ENCODE data around the gene HNRNPC. TPM values are rescaled to one million over a fixed set of nuclear protein-coding genes. Genes with fewer than 3 reads are reported as not detected.
"Not testable (repeated sequence)": the region's sequence is repeated elsewhere in the genome, so short reads cannot be mapped to it uniquely, and the experiment has no call there.

Gene HNRNPC
- total and polyA plus RNA-seq, 9 donors = 425 to 593 (median 447) TPM

- H3K9me3 ChIP-seq (replicated peaks; ENCODE audit: control insufficient read depth, low read depth, low read length) = no peaks in the 10 kb centered on the region
- no peaks in the 10 kb centered on the region for H3K36me3 ChIP-seq (ENCODE audit: control insufficient read depth, insufficient read depth, low read length)
- H3K4me3 ChIP-seq (ENCODE audit: low read length) = no peak overlapping the region
- H3K4me1 ChIP-seq (ENCODE audit: control insufficient read depth, insufficient read depth, low read length) = peaks cover 3% of the 10 kb centered on the region
- peaks cover 2% of the 10 kb centered on the region for H3K27me3 ChIP-seq (ENCODE audit: control insufficient read depth, insufficient read depth, low read length)
- no peak for DNase-seq
- WGBS (ENCODE audit: insufficient coverage) = no CpG with 5 or more reads among the region's 3 CpGs
- peak overlapping the region; percentile 38 for H3K27ac ChIP-seq (ENCODE audit: low read length)
Observed at GRCh38 chr14:21307637-21308036, 38.4 kb upstream of the HNRNPC start.

DNA sequence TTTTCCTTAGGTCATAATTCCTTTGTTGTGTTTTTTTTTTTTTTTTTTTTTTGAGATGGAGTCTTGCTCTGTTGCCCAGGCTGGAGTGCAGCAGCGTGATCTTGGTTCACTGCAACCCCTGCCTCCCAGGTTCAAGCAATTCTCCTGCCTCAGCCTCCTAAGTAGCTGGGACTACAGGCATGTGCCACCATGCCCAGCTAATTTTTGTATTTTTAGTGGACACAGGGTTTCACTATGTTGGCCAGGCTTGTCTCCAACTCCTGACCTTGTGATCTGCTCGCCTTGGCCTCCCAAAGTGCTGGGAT, 33.5 kb upstream of the HNRNPC start:
- not testable (repeated sequence) for H3K27ac ChIP-seq (ENCODE audit: low read length); H3K4me1 ChIP-seq (ENCODE audit: control insufficient read depth, insufficient read depth, low read length); H3K36me3 ChIP-seq (ENCODE audit: control insufficient read depth, insufficient read depth, low read length); H3K4me3 ChIP-seq (ENCODE audit: low read length); DNase-seq; H3K9me3 ChIP-seq (replicated peaks; ENCODE audit: control insufficient read depth, low read depth, low read length)
- peaks cover 15% of the 10 kb centered on the region for H3K27me3 ChIP-seq (ENCODE audit: control insufficient read depth, insufficient read depth, low read length)
- 67% methylated on average over 1 of the region's 2 CpGs for WGBS (ENCODE audit: insufficient coverage)

DNA sequence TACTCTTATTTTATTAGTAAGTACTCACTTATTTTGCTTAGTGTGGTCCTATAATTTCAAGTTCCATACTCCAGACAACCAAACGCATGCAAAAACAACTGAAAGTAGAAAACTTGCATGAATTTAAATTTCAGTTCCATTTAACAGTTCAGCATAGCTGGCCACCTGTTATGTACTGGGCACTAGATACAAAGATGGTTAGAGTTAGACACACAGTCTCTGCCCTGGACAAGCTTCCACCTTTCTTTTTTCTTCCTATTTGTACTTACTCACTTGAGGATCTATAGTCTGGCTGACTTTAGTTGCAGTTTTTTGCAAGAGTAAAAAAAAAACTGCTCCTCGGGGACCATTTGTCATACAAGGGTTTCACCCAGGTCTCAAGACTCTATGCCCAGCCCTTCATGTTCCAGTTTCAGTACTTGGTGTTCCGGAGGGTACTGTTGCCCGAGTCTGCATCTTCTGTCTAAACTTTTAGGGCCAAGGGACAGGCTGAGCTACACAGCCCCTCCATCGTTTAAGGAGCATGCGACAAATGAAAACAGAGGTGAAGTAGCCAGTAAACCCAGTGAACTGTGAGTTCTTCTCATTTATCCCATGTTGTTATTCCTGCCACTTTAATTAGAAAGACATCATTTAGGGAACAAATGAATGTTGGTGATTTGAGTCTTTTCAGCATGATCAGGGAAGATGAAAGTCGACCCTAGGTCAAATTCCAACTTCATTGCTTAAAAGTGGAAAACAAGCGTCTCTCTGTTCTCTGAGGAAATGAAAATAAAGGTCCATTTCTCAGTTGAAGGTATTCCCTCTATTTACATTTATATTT, 33.0 kb upstream of the HNRNPC start:
- H3K27ac ChIP-seq (ENCODE audit: low read length) = no peak overlapping the region
- 68% methylated on average over 5 of the region's 8 CpGs for WGBS (ENCODE audit: insufficient coverage)
- DNase-seq = no peak

GRCh38 chr14:21300892-21301291, 31.6 kb upstream of the HNRNPC start:
- peak; percentile 5 for DNase-seq

More for the DNA sequence above, 33.0 kb upstream of the HNRNPC start:
- Histone ChIP-seq H3K9me3 (replicated peaks; ENCODE audit: control insufficient read depth, low read depth, low read length) (no peaks in the 10 kb centered on the region), H3K36me3 (ENCODE audit: control insufficient read depth, insufficient read depth, low read length) (no peaks in the 10 kb centered on the region), H3K4me3 (ENCODE audit: low read length) (no peak overlapping the region), H3K27me3 (ENCODE audit: control insufficient read depth, insufficient read depth, low read length) (peaks cover 15% of the 10 kb centered on the region), H3K4me1 (ENCODE audit: control insufficient read depth, insufficient read depth, low read length) (no peaks in the 10 kb centered on the region)

DNA sequence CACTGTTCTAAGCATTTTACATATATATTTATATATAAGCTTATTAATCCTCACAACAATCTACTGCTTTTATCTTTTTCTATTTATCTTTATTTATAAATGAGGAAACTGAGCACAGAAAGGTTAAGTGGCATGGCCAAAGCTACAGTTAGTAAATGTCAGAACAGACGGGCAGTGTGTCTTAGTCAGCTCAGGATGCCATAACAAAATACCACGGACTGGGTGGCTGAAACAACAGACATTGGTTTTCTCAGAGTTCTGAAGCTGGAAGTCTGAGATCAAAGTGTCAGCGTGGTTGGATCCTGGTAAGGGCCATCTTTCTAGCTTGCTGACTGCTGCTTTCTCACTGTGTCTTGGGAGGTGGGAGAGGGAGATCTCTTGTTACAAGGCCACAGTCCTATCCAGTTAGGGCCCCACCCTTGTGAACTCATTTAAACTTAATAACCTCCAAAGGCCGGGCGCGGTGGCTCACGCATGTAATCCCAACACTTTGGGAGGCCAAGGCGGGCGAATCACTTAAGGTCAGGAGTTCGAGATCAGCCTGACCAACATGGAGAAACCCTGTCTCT, 30.4 kb upstream of the HNRNPC start:
- H3K36me3 ChIP-seq (ENCODE audit: control insufficient read depth, insufficient read depth, low read length) = no peaks in the 10 kb centered on the region
- no peaks in the 10 kb centered on the region for H3K4me1 ChIP-seq (ENCODE audit: control insufficient read depth, insufficient read depth, low read length)
- H3K27me3 ChIP-seq (ENCODE audit: control insufficient read depth, insufficient read depth, low read length) = peaks cover 15% of the 10 kb centered on the region
- H3K4me3 ChIP-seq (ENCODE audit: low read length) = no peak overlapping the region
- no CpG with 5 or more reads among the region's 10 CpGs for WGBS (ENCODE audit: insufficient coverage)
- H3K9me3 ChIP-seq (replicated peaks; ENCODE audit: control insufficient read depth, low read depth, low read length) = no peaks in the 10 kb centered on the region
- DNase-seq = no peak
- H3K27ac ChIP-seq (ENCODE audit: low read length) = no peak overlapping the region

More at GRCh38 chr14:21300892-21301291, 31.6 kb upstream of the HNRNPC start:
- Histone ChIP-seq H3K9me3 (replicated peaks; ENCODE audit: control insufficient read depth, low read depth, low read length) (no peaks in the 10 kb centered on the region), H3K4me3 (ENCODE audit: low read length) (no peak overlapping the region), H3K36me3 (ENCODE audit: control insufficient read depth, insufficient read depth, low read length) (no peaks in the 10 kb centered on the region), H3K27me3 (ENCODE audit: control insufficient read depth, insufficient read depth, low read length) (peaks cover 15% of the 10 kb centered on the region), H3K4me1 (ENCODE audit: control insufficient read depth, insufficient read depth, low read length) (no peaks in the 10 kb centered on the region), H3K27ac (ENCODE audit: low read length) (no peak overlapping the region)
- 2% methylated on average over 29 of the region's 30 CpGs for WGBS (ENCODE audit: insufficient coverage)

DNA sequence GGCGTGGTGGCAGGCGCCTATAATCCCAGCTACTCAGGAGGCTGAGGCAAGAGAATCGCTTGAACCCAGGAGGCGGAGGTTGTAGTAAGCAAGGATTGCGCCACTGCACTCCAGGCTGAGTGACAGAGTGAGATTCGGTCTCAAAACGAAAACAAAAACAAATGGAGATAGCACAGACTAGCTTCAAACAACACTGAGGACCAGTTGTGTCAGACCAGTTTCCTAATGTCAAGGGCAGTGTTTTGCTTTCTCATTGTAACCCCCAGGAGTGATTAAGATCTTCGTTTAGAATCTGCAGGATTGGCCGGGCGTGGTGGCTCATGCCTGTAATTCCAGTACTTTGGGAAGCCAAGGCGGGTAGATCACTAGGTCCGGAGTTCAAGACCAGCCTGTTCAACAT, 29.1 kb upstream of the HNRNPC start:
- WGBS (ENCODE audit: insufficient coverage) = 91% methylated on average over 7 of the region's 12 CpGs

GRCh38 chr14:21294026-21294425, 24.8 kb upstream of the HNRNPC start:
- not testable (repeated sequence) for H3K27ac ChIP-seq (ENCODE audit: low read length); DNase-seq; H3K9me3 ChIP-seq (replicated peaks; ENCODE audit: control insufficient read depth, low read depth, low read length); H3K27me3 ChIP-seq (ENCODE audit: control insufficient read depth, insufficient read depth, low read length); H3K36me3 ChIP-seq (ENCODE audit: control insufficient read depth, insufficient read depth, low read length); H3K4me3 ChIP-seq (ENCODE audit: low read length); H3K4me1 ChIP-seq (ENCODE audit: control insufficient read depth, insufficient read depth, low read length)
- 95% methylated on average over 4 of the region's 8 CpGs for WGBS (ENCODE audit: insufficient coverage)

More for the DNA sequence above, 29.1 kb upstream of the HNRNPC start:
- Histone ChIP-seq H3K9me3 (replicated peaks; ENCODE audit: control insufficient read depth, low read depth, low read length) (no peaks in the 10 kb centered on the region), H3K4me1 (ENCODE audit: control insufficient read depth, insufficient read depth, low read length) (no peaks in the 10 kb centered on the region), H3K27ac (ENCODE audit: low read length) (no peak overlapping the region), H3K36me3 (ENCODE audit: control insufficient read depth, insufficient read depth, low read length) (no peaks in the 10 kb centered on the region), H3K27me3 (ENCODE audit: control insufficient read depth, insufficient read depth, low read length) (peaks cover 15% of the 10 kb centered on the region), H3K4me3 (ENCODE audit: low read length) (no peak overlapping the region)
- DNase-seq = no peak

DNA sequence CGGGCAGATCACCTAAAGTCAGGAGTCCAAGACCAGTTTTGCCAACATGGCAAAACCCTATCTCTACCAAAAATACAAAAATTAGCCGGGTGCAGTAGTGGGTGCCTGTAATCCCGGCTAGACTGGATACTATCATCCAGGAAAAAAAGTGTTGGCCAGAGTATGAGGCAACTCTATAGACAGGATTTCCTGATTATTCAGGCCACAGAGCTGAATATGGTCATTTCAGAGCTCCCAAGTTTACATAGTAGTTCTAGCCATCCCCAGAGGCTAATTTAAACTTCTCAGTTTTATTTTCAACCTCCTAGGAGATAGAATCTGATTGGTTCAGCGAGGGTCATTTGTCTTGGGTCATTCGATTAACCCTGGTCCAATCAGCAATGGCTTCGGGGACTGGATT, 17.9 kb upstream of the HNRNPC start:
- H3K4me3 ChIP-seq (ENCODE audit: low read length) = no peak overlapping the region
- WGBS (ENCODE audit: insufficient coverage) = 83% methylated on average over 3 of the region's 6 CpGs
- no peaks in the 10 kb centered on the region for H3K9me3 ChIP-seq (replicated peaks; ENCODE audit: control insufficient read depth, low read depth, low read length)
- no peak overlapping the region for H3K27ac ChIP-seq (ENCODE audit: low read length)
- H3K36me3 ChIP-seq (ENCODE audit: control insufficient read depth, insufficient read depth, low read length) = no peaks in the 10 kb centered on the region
- no peaks in the 10 kb centered on the region for H3K4me1 ChIP-seq (ENCODE audit: control insufficient read depth, insufficient read depth, low read length)
- no peak for DNase-seq
- no peaks in the 10 kb centered on the region for H3K27me3 ChIP-seq (ENCODE audit: control insufficient read depth, insufficient read depth, low read length)

GRCh38 chr14:21286516-21286915, 17.3 kb upstream of the HNRNPC start:
- not testable (repeated sequence) for H3K4me1 ChIP-seq (ENCODE audit: control insufficient read depth, insufficient read depth, low read length); H3K4me3 ChIP-seq (ENCODE audit: low read length); H3K36me3 ChIP-seq (ENCODE audit: control insufficient read depth, insufficient read depth, low read length); DNase-seq; H3K27ac ChIP-seq (ENCODE audit: low read length); H3K9me3 ChIP-seq (replicated peaks; ENCODE audit: control insufficient read depth, low read depth, low read length); H3K27me3 ChIP-seq (ENCODE audit: control insufficient read depth, insufficient read depth, low read length)
- 100% methylated on average over 1 of the region's 2 CpGs for WGBS (ENCODE audit: insufficient coverage)

DNA sequence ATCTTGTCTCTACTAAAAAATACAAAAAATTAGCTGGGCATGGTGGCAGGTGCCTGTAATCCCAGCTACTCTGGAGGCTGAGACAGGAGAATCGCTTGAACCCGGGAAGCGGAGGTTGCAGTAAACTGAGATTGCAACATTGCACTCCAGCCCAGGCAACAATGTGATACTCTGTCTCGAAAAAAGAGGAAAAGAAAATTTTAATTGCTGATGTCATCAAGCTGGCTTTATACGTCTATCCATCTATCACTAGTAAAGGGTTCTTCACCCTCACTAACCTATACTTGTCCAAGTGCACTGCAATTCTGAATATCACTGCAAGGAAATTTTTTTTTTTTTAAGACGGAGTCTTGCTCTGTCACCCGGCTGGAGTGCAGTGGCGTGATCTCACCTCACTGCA, 12.7 kb upstream of the HNRNPC start:
- 93% methylated on average over 3 of the region's 8 CpGs for WGBS (ENCODE audit: insufficient coverage)
- not testable (repeated sequence) for DNase-seq; H3K4me1 ChIP-seq (ENCODE audit: control insufficient read depth, insufficient read depth, low read length); H3K36me3 ChIP-seq (ENCODE audit: control insufficient read depth, insufficient read depth, low read length); H3K27ac ChIP-seq (ENCODE audit: low read length); H3K27me3 ChIP-seq (ENCODE audit: control insufficient read depth, insufficient read depth, low read length); H3K4me3 ChIP-seq (ENCODE audit: low read length); H3K9me3 ChIP-seq (replicated peaks; ENCODE audit: control insufficient read depth, low read depth, low read length)
